GM20431 (cell line): ENCODE data around the gene INSIG2.

Source experiments
- in situ Hi-C: fragments of 300-500 bp; cut with MseI, MboI; formaldehyde crosslinking; loops from one replicate; pipeline ENCODE4 v1.15.0; 2020; ENCODE audit warnings: low sequenced_read_pairs; ENCODE audit not compliant: unreplicated experiment

The INSIG2 gene

GRCh38 chr2:118056801-118057200, 31.5 kb upstream of the INSIG2 start:
- in situ Hi-C loops, result loop anchor here (25.0 kb wide), 1 partner anchor 806 kb away; no protein-coding TSS in a partner anchor

- in situ Hi-C loops, result loop anchor here (25.0 kb wide), 1 partner anchor 803 kb away; no protein-coding TSS in a partner anchor
These were observed 29.3 kb upstream of the INSIG2 start for GRCh38 chr2:118058951-118059350.

GRCh38 chr2:118059919-118060478, 28.3 kb upstream of the INSIG2 start:
- in situ Hi-C loops, result loop anchor here (25.0 kb wide), 1 partner anchor 802 kb away; no protein-coding TSS in a partner anchor

GRCh38 chr2:118061135-118061955, 26.9 kb upstream of the INSIG2 start:
- in situ Hi-C loops, result loop anchor here (25.0 kb wide), 1 partner anchor 801 kb away; no protein-coding TSS in a partner anchor

- in situ Hi-C loops, result loop anchor here (25.0 kb wide), 1 partner anchor 800 kb away; no protein-coding TSS in a partner anchor
These were observed 26.2 kb upstream of the INSIG2 start for GRCh38 chr2:118062048-118062447.

- in situ Hi-C loops, result loop anchor here (25.0 kb wide), 1 partner anchor 800 kb away; no protein-coding TSS in a partner anchor
These were observed 25.6 kb upstream of the INSIG2 start for GRCh38 chr2:118062669-118063068.

GRCh38 chr2:118065015-118065706, 23.1 kb upstream of the INSIG2 start:
- in situ Hi-C loops, result loop anchor here (25.0 kb wide), 1 partner anchor 797 kb away; no protein-coding TSS in a partner anchor

GRCh38 chr2:118065921-118066511, 22.3 kb upstream of the INSIG2 start:
- in situ Hi-C loops, result loop anchor here (25.0 kb wide), 1 partner anchor 796 kb away; no protein-coding TSS in a partner anchor

GRCh38 chr2:118077636-118078247, 10.5 kb upstream of the INSIG2 start:
- in situ Hi-C loops, result no loop called here

GRCh38 chr2:118078734-118079133, 9.5 kb upstream of the INSIG2 start:
- in situ Hi-C loops, result no loop called here

- in situ Hi-C loops, result no loop called here
These were observed 3.7 kb upstream of the INSIG2 start for GRCh38 chr2:118084491-118085089.

- in situ Hi-C loops, result no loop called here
These were observed 2.9 kb upstream of the INSIG2 start for GRCh38 chr2:118085173-118086023.

- in situ Hi-C loops, result no loop called here
These were observed 2.1 kb upstream of the INSIG2 start for GRCh38 chr2:118086024-118086633.

- in situ Hi-C loops, result no loop called here
These were observed 999 bp downstream of the INSIG2 start for GRCh38 chr2:118089139-118089800.

- in situ Hi-C loops, result no loop called here
These were observed 2.3 kb downstream of the INSIG2 start for GRCh38 chr2:118090387-118091139.

GRCh38 chr2:118091140-118091478, 2.8 kb downstream of the INSIG2 start:
- in situ Hi-C loops, result no loop called here

- in situ Hi-C loops, result no loop called here
These were observed 3.4 kb downstream of the INSIG2 start for GRCh38 chr2:118091631-118092030.
